ENCODE results near the gene RERE.
"Not testable (repeated sequence)": the region's sequence is repeated elsewhere in the genome, so short reads cannot be mapped to it uniquely, and the experiment has no call there.

- TF ChIP-seq CTCF (conservative IDR thresholded peaks at IDR 0.05); ZFX (IDR thresholded peaks at IDR 0.05): not testable (repeated sequence)
Observed at GRCh38 chr1:8695442-8695841, 122.0 kb downstream of the RERE start.

All from C4-2B (cell line).